GM21528 (cell line): ENCODE data around the gene LSM2.

ENCODE experiments used
- ATAC-seq: cut with Tn5 transposase; IDR thresholded peaks from one replicate; pipeline ENCODE4 v1.9.1; 2021; ENCODE audit warnings: mild to moderate bottlenecking, moderate library complexity; ENCODE audit not compliant: unreplicated experiment, low FRiP score

LSM2 gene

GRCh38 chr6:31778999-31779885, 27.5 kb downstream of the LSM2 start:
- ATAC-seq = no peak

- no peak for ATAC-seq
These were observed 28.6 kb downstream of the LSM2 start for GRCh38 chr6:31778193-31778592.

DNA sequence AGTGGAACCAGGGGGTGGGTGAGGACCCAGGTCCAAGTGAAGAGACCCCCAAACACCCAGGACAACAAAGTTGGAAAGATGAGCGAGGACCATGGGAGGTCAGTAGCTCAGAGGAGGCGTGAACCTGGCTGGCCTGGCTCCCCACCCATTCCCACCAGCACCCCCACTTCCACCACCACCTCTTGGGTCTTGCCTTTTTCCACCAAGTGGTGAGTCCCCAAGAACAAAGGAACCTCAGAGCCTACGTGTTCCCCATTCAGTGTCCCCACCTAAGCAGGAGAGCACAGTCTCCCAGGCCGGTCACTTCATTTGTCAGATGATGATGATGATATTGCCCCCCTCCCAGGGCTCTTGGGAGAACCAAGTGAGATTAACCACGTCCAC, 29.1 kb downstream of the LSM2 start:
- ATAC-seq = no peak

DNA sequence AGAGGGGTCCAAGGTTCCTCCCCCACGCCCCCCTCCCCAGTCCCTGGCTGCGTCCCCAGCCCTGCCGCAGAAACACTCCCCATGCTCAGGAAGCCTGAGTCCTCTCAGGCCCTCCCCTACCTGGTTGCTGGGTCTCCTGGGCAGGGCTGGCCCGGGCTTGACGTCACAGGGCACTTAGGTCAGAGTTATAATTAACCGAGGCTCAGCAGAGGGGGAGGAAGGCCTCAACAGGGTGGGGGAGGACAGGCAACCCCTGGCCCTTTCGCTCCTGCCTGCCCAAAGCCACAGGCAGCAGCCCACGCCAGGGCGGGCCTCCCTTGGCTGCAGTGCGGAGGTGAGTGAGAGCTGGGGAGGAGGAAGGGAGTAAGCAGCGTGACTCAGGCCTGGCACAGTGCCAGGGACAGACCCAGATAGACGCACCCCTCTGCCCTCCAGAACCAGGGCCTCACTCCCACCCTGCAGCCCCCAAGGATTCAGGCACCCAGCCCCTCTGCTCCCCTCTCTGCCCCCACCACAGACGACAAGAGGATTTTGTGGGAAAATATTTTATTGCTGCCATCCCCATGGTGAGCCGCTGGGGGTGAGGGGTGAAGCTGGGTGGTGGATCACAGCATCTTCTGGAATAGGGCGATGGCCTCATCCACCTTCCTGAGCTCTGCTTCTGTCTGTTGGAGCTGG, 29.6 kb downstream of the LSM2 start, which contains the start of gene VWA7:
VWA7 (minus strand) TSS at position 340 of the 678 bp plus-strand sequence. CDS start 549 bp downstream, outside the sequence.
- ATAC-seq = peak; percentile 55

GRCh38 chr6:31776485-31776988, 30.2 kb downstream of the LSM2 start:
- no peak for ATAC-seq

DNA sequence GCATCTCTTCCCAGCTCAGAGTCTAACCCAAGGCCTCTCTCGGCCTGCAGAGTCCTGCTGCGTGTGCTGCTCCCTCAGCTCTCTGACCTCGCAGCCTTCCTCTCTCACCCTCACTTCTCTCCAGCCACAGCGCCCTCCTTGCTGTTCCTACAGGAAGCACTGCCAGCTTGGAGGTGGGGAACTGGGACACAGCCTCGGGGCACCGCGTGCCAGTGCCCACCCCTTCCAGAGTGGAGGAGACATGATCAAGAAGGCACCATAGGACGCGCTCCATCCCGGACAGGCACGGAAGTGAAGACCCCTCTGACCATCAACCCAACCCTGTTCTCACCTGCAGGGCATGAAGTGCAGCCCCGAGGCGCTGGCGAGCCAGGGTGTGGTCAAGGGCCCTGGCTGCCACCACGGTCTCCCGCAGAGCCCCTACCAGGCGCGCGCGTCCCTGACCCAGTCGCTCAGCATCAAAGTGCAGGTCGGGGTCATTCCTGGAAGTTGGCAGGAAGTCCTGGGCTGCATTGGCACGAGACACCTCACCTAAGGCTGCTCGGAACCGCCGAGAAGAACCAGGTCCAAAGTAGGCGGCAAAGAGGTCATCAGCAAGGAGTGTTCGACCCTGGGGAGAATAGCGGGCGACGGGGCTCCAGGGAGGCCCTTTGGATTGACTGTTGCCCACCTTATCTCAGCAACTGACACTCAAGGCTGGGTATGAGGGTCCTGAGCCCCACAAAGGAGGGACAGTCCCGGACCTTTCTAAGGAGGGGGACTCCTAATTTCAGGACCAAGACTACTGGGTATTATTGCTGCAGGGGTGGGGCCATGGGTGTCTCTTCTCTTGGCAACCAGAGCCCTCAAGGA, 30.9 kb downstream of the LSM2 start:
- ATAC-seq = no peak

- no peak for ATAC-seq
These were observed 31.6 kb downstream of the LSM2 start for GRCh38 chr6:31775184-31775583.

- no peak for ATAC-seq
These were observed 34.8 kb downstream of the LSM2 start for GRCh38 chr6:31771992-31772358.

DNA sequence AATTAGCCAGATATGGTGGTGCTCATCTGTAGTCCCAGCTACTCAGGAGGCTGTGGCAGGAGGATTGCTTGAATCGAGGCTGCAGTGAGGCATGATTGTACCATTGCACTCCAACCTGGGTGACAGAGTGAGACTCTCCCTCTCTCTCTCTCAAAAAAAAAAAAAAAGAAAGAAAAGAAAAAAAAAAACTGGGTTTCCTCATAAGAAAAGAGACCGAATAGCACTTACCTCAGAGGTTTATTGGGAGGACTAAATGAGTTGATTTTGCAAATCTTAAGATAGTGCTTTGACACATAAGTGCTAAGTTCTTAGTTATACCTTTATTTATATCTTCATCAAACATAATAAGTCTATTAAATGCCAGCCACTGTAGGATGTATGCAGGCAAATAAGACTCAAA, 35.9 kb downstream of the LSM2 start:
- no peak for ATAC-seq

- ATAC-seq = no peak
These were observed 36.9 kb downstream of the LSM2 start for GRCh38 chr6:31769684-31770371.

DNA sequence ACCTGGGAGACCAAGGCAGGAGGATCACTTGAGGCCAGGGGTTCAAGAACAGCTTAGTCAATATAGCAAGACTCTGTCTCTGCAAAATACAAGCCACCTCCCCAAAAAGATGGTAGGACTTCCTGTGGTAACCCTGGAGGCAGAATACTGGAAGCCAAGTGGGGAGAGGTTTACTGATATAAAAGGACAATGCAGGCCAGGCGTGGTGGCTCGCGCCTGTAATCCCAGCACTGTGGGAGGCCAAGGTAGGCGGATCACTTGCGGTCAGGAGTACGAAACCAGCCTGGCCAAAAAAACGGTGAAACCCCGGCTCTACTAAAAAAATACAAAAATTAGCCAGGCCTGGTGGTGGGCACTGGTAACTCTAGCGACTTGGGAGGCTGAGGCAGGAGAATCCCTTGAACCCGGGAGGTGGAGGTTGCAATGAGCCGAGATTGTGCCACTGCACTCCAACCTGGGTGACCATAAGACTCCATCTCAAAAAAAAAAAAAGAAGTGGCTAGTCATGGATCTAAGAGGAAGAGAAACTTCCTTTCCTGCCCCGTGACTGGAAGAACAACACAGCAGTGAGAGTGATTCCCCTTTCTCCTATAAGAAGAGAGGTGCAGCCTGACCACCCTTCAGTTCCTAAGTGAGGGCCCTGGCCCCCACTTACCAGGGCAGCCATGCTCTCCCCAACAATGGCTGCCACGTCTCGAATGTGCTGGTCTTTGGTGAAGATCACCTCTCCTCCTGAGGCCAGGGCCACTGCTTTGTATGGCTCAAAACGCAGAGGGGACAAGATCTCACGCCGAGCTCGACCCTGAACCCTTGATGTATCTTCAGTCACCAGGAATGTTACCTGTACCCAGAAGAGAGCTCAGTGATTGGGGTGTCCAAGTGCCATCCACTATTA, 38.2 kb downstream of the LSM2 start:
- ATAC-seq = no peak

- ATAC-seq = no peak
These were observed 39.6 kb downstream of the LSM2 start for GRCh38 chr6:31767096-31767645.

GRCh38 chr6:31765910-31766794, 40.6 kb downstream of the LSM2 start:
- ATAC-seq = no peak

- no peak for ATAC-seq
These were observed 41.2 kb downstream of the LSM2 start for GRCh38 chr6:31765559-31765909.

GRCh38 chr6:31764198-31764597, 42.6 kb downstream of the LSM2 start:
- no peak for ATAC-seq

DNA sequence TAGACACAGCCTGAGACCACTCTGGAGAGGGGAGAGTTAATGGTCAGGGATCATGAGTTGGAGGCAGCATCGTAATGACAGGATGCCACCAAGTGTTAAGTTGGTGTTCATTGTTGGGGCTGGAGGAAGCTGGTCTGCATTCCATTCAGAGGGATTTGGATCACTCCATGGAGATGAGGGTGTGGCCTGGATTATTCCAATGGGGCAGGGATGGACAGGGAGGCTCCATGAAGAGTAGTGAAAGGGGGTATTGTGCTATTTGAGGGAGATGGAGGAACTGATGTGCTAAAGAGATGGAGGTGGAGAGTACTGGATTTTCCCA, 43.2 kb downstream of the LSM2 start:
- no peak for ATAC-seq

DNA sequence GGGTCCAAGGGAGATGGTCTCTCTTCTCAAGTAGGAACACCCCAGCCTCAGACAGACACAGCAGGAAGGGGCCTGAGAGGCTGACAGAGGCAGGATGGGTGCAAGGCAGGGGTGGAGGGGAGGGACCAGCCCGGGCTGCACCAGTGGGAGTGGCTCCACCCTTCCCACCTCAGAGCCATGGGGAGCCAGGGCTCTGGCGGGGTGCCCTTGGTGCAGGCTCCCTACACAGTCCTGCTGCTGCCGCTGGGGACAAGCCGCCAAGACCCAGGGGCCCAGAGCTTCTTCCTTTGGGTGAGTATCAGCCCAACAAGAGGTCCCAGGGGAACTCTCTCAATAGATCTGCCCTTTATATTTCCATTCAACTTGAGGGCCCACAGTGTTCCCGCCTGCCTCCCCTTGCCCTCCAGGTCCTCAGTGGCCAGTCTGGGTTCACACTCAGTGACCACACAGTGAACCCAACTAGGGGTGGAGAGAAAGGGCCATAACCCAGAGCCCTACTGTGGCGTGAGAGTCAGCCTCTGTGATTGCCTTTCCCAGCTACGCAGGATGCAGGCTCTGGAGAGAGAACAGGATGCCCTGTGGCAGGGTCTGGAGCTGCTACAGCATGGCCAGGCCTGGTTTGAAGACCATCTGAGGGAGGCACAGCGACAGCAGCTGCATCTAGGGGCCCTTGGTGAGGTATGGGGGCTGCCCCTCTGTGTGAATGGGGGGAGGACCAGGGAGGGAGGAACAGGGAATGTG, 43.7 kb downstream of the LSM2 start:
- no peak for ATAC-seq
